Activated CD8-positive, alpha-beta T cell treated with anti-CD3 and anti-CD28 coated beads for 36 hours (primary cell): ENCODE results near the gene SPTLC3. TPM values are rescaled to one million over a fixed set of nuclear protein-coding genes. Genes with fewer than 3 reads are reported as not detected.

ENCODE experiments used
- ATAC-seq: fragments of 200-7000 bp; cut with Tn5 transposase; one replicate; pipeline ENCODE4 v1.10.0; 2021; ENCODE audit warnings: mild to moderate bottlenecking, moderate library complexity
- CTCF ChIA-PET: fragments of 350-600 bp; sonication (Branson Sonifier 250); formaldehyde crosslinking; loops from one replicate; lab custom pipeline; 2021; ENCODE audit warnings: antibody characterized with exemption; lab: Charles Lee
- POLR2A ChIA-PET: fragments of 350-600 bp; sonication (Branson Sonifier 250); formaldehyde crosslinking; loops from one replicate; lab custom pipeline; 2021; ENCODE audit warnings: antibody characterized with exemption; lab: Charles Lee
- DNase-seq: peaks from one replicate; pipeline ENCODE4 v3.0.0-alpha.2; 2020
- H3K27ac Mint-ChIP-seq: one replicate; pipeline ENCODE4 v1.8.0; 2021; ENCODE audit warnings: mild to moderate bottlenecking, mixed read lengths
- H3K27me3 Mint-ChIP-seq: one replicate; pipeline ENCODE4 v1.8.0; 2021; ENCODE audit warnings: mixed read lengths
- H3K36me3 Mint-ChIP-seq: one replicate; pipeline ENCODE4 v1.8.0; 2021; ENCODE audit warnings: low read depth, mixed read lengths
- H3K4me1 Mint-ChIP-seq: one replicate; pipeline ENCODE4 v1.8.0; 2021; ENCODE audit warnings: low read depth, mixed read lengths
- H3K4me3 Mint-ChIP-seq: one replicate; pipeline ENCODE4 v1.8.0; 2021; ENCODE audit warnings: mild to moderate bottlenecking, moderate library complexity, mixed read lengths
- H3K9me3 Mint-ChIP-seq: one replicate; pipeline ENCODE4 v1.8.0; 2021; ENCODE audit warnings: mixed read lengths
- intact Hi-C: fragments of 100-400 bp; cut with micrococcal nuclease; formaldehyde crosslinking; loops from one replicate; pipeline ENCODE4 v1.10.0; 2022
- total RNA-seq, 2 experiments: library from RNA; stranded (reverse); gene quantifications; one replicate each; pipeline ENCODE4 v1.2.3, GENCODE V29; 2021
- TF ChIP-seq, protein P1 (sequence below): fragments of 200-600 bp; IDR thresholded peaks from one replicate; pipeline ENCODE4 v1.8.0; 2022; ENCODE audit warnings: antibody characterized with exemption, mild to moderate bottlenecking

The SPTLC3 gene
- total RNA-seq, 2 experiments from 2014 or later, result 0.72 to 0.77 TPM

DNA sequence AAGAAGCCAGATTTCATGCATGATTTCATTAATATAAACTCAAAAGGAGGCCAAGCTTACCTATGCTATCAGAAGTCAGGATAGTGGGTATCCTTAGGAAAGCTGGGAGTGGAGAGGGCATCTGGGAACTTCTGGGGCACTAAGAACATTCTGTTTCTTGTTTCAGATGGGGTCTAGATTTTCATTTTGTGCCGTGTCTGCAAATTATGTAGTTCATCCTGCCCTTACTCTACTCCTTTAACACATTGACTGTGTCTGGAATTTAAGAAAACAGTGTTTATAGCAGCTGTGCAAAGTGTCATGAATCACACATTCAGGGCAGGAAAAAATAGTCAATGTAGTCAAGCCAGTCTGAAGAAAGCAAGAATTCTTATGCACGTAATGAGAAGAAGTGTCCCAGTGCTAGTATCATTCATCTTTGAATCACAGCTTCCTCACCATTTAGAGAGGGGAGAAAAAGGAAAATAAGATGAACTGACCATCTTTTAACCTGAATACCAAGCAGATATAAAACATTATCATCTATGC lies 11.6 kb upstream of the SPTLC3 start:
- POLR2A ChIA-PET, result no interaction called here
- H3K36me3 Mint-ChIP-seq, result no peaks in the 10 kb centered on the region
- H3K9me3 Mint-ChIP-seq, result no peaks in the 10 kb centered on the region
- CTCF ChIA-PET, result no interaction called here
- TF ChIP-seq, protein P1, sequence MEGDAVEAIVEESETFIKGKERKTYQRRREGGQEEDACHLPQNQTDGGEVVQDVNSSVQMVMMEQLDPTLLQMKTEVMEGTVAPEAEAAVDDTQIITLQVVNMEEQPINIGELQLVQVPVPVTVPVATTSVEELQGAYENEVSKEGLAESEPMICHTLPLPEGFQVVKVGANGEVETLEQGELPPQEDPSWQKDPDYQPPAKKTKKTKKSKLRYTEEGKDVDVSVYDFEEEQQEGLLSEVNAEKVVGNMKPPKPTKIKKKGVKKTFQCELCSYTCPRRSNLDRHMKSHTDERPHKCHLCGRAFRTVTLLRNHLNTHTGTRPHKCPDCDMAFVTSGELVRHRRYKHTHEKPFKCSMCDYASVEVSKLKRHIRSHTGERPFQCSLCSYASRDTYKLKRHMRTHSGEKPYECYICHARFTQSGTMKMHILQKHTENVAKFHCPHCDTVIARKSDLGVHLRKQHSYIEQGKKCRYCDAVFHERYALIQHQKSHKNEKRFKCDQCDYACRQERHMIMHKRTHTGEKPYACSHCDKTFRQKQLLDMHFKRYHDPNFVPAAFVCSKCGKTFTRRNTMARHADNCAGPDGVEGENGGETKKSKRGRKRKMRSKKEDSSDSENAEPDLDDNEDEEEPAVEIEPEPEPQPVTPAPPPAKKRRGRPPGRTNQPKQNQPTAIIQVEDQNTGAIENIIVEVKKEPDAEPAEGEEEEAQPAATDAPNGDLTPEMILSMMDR, result no peak
- no peak overlapping the region for H3K4me3 Mint-ChIP-seq
- no peak overlapping the region for H3K27ac Mint-ChIP-seq
- no peaks in the 10 kb centered on the region for H3K27me3 Mint-ChIP-seq
- ATAC-seq (no peak), DNase-seq (no peak)
- intact Hi-C loops, result no loop called here
- no peaks in the 10 kb centered on the region for H3K4me1 Mint-ChIP-seq

DNA sequence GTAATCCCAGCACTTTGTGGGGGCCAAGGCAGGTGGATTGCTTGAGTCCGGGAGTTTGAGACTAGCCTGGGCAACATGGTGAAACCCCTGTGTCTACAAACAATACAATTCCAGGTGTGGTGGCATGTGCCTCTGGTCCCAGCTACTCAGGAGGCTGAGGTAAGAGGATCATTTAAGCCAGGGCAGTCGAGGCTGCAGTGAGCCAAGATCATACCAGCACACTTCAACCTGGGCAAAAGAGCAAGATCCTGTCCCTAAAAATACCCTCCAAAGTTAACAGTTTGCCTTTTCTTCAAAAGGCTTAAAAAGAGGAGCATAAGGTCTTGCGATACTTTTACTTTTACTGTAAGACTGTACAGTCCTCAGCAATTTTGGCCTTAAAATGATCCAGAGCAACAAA lies 10.7 kb upstream of the SPTLC3 start:
- no peak for DNase-seq
- Mint-ChIP-seq H3K27ac (no peak overlapping the region), H3K36me3 (no peaks in the 10 kb centered on the region), H3K4me3 (no peak overlapping the region), H3K9me3 (no peaks in the 10 kb centered on the region), H3K27me3 (no peaks in the 10 kb centered on the region), H3K4me1 (no peaks in the 10 kb centered on the region)
- intact Hi-C loops, result no loop called here
- no peak for ATAC-seq
- ChIA-PET POLR2A (no interaction called here), CTCF (no interaction called here)
- TF ChIP-seq, protein P1, result no peak

DNA sequence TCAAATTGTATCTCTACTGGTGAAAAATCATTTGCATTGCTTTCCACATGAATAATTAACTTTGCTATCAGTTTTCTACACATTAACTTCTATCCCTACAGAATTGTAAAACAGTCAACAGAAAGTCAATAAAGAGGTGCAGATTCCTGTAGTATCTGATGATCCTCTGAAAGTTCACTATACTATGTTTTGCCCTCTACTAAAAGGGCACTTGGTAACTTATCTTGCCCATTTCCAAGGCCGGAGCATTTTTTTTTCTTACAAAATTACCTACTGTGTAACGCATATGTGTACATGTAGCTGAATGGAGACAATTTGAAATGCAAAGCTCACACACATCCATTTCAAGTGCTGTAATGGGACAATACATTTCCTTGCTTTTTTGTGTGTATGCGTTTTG lies 9.6 kb upstream of the SPTLC3 start:
- DNase-seq (no peak), ATAC-seq (no peak)
- POLR2A ChIA-PET, result no interaction called here
- H3K4me3 Mint-ChIP-seq, result no peak overlapping the region
- no peaks in the 10 kb centered on the region for H3K4me1 Mint-ChIP-seq
- no peaks in the 10 kb centered on the region for H3K27me3 Mint-ChIP-seq
- no peak overlapping the region for H3K27ac Mint-ChIP-seq
- CTCF ChIA-PET, result no interaction called here
- no peaks in the 10 kb centered on the region for H3K9me3 Mint-ChIP-seq
- H3K36me3 Mint-ChIP-seq, result no peaks in the 10 kb centered on the region
- TF ChIP-seq, protein P1, result no peak
- intact Hi-C loops, result no loop called here

DNA sequence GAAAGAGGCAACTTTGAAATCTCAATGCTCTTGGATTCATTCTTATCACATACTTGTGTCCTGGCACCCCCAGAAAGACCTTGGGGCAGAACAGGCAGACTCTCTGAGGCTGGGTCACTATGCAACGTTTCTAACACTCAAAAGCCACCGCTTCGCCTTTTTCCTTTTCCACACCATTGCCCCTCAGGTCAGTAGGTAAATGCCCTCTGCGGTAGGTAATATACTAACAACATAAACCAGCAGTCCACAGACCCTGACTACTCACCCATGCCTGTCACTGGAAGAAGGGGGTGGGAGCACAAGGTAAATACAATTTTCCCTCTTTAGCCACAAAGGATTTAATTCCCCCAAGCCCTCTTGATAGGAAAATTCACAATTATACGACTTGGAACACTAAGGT lies 6.5 kb upstream of the SPTLC3 start:
- Mint-ChIP-seq H3K36me3 (no peaks in the 10 kb centered on the region), H3K27me3 (no peaks in the 10 kb centered on the region), H3K9me3 (no peaks in the 10 kb centered on the region), H3K27ac (no peak overlapping the region), H3K4me3 (no peak overlapping the region), H3K4me1 (no peaks in the 10 kb centered on the region)
- no peak for ATAC-seq
- ChIA-PET POLR2A (no interaction called here), CTCF (no interaction called here)
- no peak for DNase-seq
- intact Hi-C loops, result no loop called here
- TF ChIP-seq, protein P1, result no peak

DNA sequence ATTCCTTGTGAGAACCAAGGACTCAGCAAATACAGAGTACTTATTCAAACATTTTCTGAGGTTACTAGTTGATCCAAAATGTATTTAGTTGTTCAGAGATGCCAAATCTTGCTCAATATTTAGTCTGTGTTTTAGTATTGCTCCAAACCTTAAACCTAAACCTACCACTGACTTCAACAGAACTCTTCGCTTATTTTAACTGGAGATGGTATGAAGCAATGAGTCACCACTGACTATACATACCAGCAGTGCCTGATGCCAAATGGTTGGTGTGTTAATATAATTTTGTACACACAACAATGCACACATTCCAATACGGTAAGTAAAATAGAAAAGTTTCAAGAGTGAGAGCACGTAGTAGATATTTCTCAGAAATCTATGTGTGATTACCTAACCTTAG lies 1.9 kb upstream of the SPTLC3 start:
- POLR2A ChIA-PET, result no interaction called here
- no peak overlapping the region for H3K4me3 Mint-ChIP-seq

More for the DNA sequence above, 1.9 kb upstream of the SPTLC3 start:
- intact Hi-C loops, result no loop called here
- Mint-ChIP-seq H3K27me3 (peaks cover 2% of the 10 kb centered on the region), H3K4me1 (peaks cover 25% of the 10 kb centered on the region), H3K27ac (no peak overlapping the region), H3K36me3 (no peaks in the 10 kb centered on the region), H3K9me3 (no peaks in the 10 kb centered on the region)
- TF ChIP-seq, protein P1, result no peak
- DNase-seq (no peak), ATAC-seq (no peak)
- CTCF ChIA-PET, result interaction anchor here (0.7 kb wide), 1 partner anchor 526 kb away, joined by 4 read pairs; no protein-coding TSS in a partner anchor
